Loucy (cell line): ENCODE measurements around the gene RSRC2.

Experiments used
- H2AFZ ChIP-seq: fragments of 200-600 bp; sonication (generic); 2 replicates; pipeline ENCODE4 v1.6.0; 2016; ENCODE audit warnings: antibody characterized with exemption, mild to moderate bottlenecking, low read length, moderate library complexity
- H3F3A ChIP-seq: fragments of 200-600 bp; 2 replicates; pipeline ENCODE4 v1.6.0; 2016; ENCODE audit warnings: antibody characterized with exemption, low read depth, mild to moderate bottlenecking
- H3K27me3 ChIP-seq: fragments of 200-600 bp; sonication (generic); 2 replicates; pipeline ENCODE4 v1.6.1; 2014; ENCODE audit warnings: low read length, mild to moderate bottlenecking; ENCODE audit not compliant: insufficient read depth, poor library complexity, severe bottlenecking
- H3K36me3 ChIP-seq: fragments of 200-600 bp; sonication (generic); 2 replicates; pipeline ENCODE4 v1.6.1; 2016; ENCODE audit warnings: low read length; ENCODE audit not compliant: insufficient read depth
- H3K4me1 ChIP-seq: fragments of 200-600 bp; sonication (generic); 2 replicates; pipeline ENCODE4 v1.5.1; 2014; ENCODE audit warnings: low read length, mild to moderate bottlenecking; ENCODE audit not compliant: insufficient read depth, poor library complexity, severe bottlenecking
- H3K4me2 ChIP-seq: fragments of 200-600 bp; sonication (generic); 2 replicates; pipeline ENCODE4 v1.6.0; 2014; ENCODE audit warnings: antibody characterized with exemption, low read length, low read depth, mild to moderate bottlenecking; ENCODE audit not compliant: poor library complexity, severe bottlenecking
- H3K4me3 ChIP-seq: fragments of 200-600 bp; sonication (generic); 2 replicates; pipeline ENCODE4 v1.5.1; 2014; ENCODE audit warnings: low read length, mild to moderate bottlenecking, mixed read lengths; ENCODE audit not compliant: poor library complexity, severe bottlenecking
- H3K79me2 ChIP-seq: fragments of 200-600 bp; sonication (generic); 2 replicates; pipeline ENCODE4 v1.6.1; 2014; ENCODE audit warnings: low read length; ENCODE audit not compliant: insufficient read depth
- H3K9ac ChIP-seq: fragments of 200-600 bp; sonication (generic); 2 replicates; pipeline ENCODE4 v1.6.0; 2014; ENCODE audit warnings: mild to moderate bottlenecking, low read depth, low read length, moderate library complexity; ENCODE audit not compliant: poor library complexity, severe bottlenecking
- H3K9me2 ChIP-seq: fragments of 200-600 bp; sonication (generic); replicated peaks from 2 replicates; pipeline ENCODE4 v1.6.1; 2016; ENCODE audit warnings: low read depth, low read length, mixed read lengths
- H3K9me3 ChIP-seq: fragments of 200-600 bp; sonication (generic); 2 replicates; pipeline ENCODE4 v1.6.1; 2014; ENCODE audit warnings: mild to moderate bottlenecking, antibody characterized with exemption, low read length, low read depth; ENCODE audit not compliant: insufficient read depth
- H4K20me1 ChIP-seq: fragments of 200-600 bp; sonication (generic); 2 replicates; pipeline ENCODE4 v1.6.0; 2014; ENCODE audit warnings: antibody characterized with exemption, low read length, mild to moderate bottlenecking; ENCODE audit not compliant: insufficient read depth, poor library complexity, severe bottlenecking
- EZH2phosphoT487 ChIP-seq: fragments of 200-600 bp; IDR thresholded peaks from 2 replicates; pipeline ENCODE4 v1.6.1; 2018; ENCODE audit warnings: antibody characterized with exemption, mild to moderate bottlenecking, moderate library complexity, borderline replicate concordance
- TF ChIP-seq, protein P1 (sequence below): fragments of 200-600 bp; sonication (generic); conservative IDR thresholded peaks from 2 replicates; pipeline ENCODE4 v1.5.1; 2014; ENCODE audit warnings: mild to moderate bottlenecking, antibody characterized with exemption, low read length

Gene RSRC2

GRCh38 chr12:122533856-122534255 is 7.1 kb upstream of the RSRC2 start:
- H3F3A ChIP-seq = no peaks in the 10 kb centered on the region; the same call in 1 of the 2 replicates
- no peak overlapping the region for H2AFZ ChIP-seq
- H3K9me3 ChIP-seq = no peaks in the 10 kb centered on the region
- no peak for TF ChIP-seq EZH2phosphoT487
- TF ChIP-seq, protein P1, sequence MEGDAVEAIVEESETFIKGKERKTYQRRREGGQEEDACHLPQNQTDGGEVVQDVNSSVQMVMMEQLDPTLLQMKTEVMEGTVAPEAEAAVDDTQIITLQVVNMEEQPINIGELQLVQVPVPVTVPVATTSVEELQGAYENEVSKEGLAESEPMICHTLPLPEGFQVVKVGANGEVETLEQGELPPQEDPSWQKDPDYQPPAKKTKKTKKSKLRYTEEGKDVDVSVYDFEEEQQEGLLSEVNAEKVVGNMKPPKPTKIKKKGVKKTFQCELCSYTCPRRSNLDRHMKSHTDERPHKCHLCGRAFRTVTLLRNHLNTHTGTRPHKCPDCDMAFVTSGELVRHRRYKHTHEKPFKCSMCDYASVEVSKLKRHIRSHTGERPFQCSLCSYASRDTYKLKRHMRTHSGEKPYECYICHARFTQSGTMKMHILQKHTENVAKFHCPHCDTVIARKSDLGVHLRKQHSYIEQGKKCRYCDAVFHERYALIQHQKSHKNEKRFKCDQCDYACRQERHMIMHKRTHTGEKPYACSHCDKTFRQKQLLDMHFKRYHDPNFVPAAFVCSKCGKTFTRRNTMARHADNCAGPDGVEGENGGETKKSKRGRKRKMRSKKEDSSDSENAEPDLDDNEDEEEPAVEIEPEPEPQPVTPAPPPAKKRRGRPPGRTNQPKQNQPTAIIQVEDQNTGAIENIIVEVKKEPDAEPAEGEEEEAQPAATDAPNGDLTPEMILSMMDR = no peak
- no peaks in the 10 kb centered on the region for H3K9me2 ChIP-seq
- peaks cover 52% of the 10 kb centered on the region for H3K79me2 ChIP-seq
- H3K4me1 ChIP-seq = peaks cover 13% of the 10 kb centered on the region
- no peak overlapping the region for H3K4me2 ChIP-seq
- peaks cover 21% of the 10 kb centered on the region for H4K20me1 ChIP-seq
- no peaks in the 10 kb centered on the region for H3K27me3 ChIP-seq
- H3K36me3 ChIP-seq = peaks cover 47% of the 10 kb centered on the region; the same call in 1 of the 2 replicates
- no peak overlapping the region for H3K9ac ChIP-seq
- no peak overlapping the region for H3K4me3 ChIP-seq

DNA sequence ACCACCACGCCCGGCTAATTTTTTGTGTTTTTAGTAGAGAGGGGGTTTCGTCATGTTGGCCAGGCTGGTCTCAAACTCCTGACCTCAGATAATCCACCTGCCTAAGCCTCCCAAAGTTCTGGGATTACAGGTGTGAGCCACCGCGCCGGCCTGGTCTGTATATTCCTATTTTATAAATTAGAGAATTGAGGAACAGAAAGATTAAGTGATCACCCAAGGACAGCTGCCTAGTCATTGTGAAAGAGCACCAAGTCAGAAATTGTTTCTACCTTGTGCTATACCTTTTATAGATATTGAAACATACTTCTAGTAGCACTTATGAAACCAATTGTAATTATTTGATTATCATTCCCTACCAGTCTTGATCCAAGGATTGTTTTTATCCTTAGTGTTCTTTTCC is 2.3 kb upstream of the RSRC2 start:
- peak overlapping the region; percentile 100 for H3K4me3 ChIP-seq
- H3K9me3 ChIP-seq = no peaks in the 10 kb centered on the region
- H4K20me1 ChIP-seq = peaks cover 35% of the 10 kb centered on the region
- H3K4me2 ChIP-seq = peak overlapping the region; percentile 88
- H2AFZ ChIP-seq = no peak overlapping the region
- peaks cover 4% of the 10 kb centered on the region for H3K27me3 ChIP-seq
- no peak for TF ChIP-seq EZH2phosphoT487
- TF ChIP-seq, protein P1 = no peak
- H3K4me1 ChIP-seq = peaks cover 32% of the 10 kb centered on the region
- no peaks in the 10 kb centered on the region for H3F3A ChIP-seq
- H3K9ac ChIP-seq = peak overlapping the region; percentile 94
- no peaks in the 10 kb centered on the region for H3K9me2 ChIP-seq
- H3K79me2 ChIP-seq = peaks cover 93% of the 10 kb centered on the region
- H3K36me3 ChIP-seq = peaks cover 16% of the 10 kb centered on the region

DNA sequence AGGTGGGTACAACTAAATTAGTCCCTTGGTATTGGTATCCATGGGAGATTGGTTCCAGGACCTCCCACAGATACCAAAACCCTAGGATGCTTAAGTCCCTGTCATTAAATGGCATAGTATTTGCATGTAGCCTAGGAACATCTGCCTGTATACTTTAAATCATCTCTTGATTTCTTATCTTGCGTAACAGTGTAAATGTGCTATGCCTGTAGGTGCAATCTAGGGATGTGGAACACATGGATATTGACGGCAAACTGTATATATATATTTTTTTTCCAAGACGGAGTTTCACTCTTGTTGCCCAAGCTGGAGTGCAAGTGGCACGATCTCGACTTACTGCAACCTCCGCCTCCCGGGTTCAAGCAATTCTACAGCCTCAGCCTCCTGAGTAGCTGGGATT is 1.8 kb upstream of the RSRC2 start:
- Histone ChIP-seq H2AFZ (no peak overlapping the region), H3K4me1 (peaks cover 36% of the 10 kb centered on the region), H3K79me2 (peaks cover 93% of the 10 kb centered on the region), H3K27me3 (peaks cover 4% of the 10 kb centered on the region), H3K36me3 (peaks cover 16% of the 10 kb centered on the region), H4K20me1 (peaks cover 38% of the 10 kb centered on the region), H3K9me2 (no peaks in the 10 kb centered on the region), H3K9ac (peak overlapping the region; percentile 94), H3K4me2 (peak overlapping the region; percentile 88), H3F3A (no peaks in the 10 kb centered on the region), H3K4me3 (peak overlapping the region; percentile 100), H3K9me3 (no peaks in the 10 kb centered on the region)
- TF ChIP-seq EZH2phosphoT487 = no peak
- TF ChIP-seq, protein P1 = no peak
